K562 (cell line): ENCODE results near the gene UBAP1L. TPM values are rescaled to one million over a fixed set of nuclear protein-coding genes. Genes with fewer than 3 reads are reported as not detected.

ENCODE experiments used
- ATAC-seq: fragments of 200-7000 bp; cut with Tn5 transposase; 3 replicates; pipeline ENCODE4 v1.9.1; 2020; ENCODE audit warnings: moderate library complexity
- BruUV-seq: library from RNA; stranded (reverse); fragments of 400-500 nt; replicated peaks from 2 replicates; lab custom pipeline; 2021; lab: Mats Ljungman, UMichigan
- CTCF ChIA-PET: fragments of 300-600 bp; formaldehyde crosslinking; extraction: SDS; loops from one replicate; lab custom pipeline; 2021; ENCODE audit warnings: low intra/inter-chr PET ratio; lab: Yijun Ruan, JAX
- POLR2A ChIA-PET: fragments of 300-600, 350-650 bp; sonication (Branson Sonifier 250); formaldehyde crosslinking; extraction: SDS; loops from one replicate; lab custom pipeline; 2021; ENCODE audit warnings: antibody characterized with exemption, inconsistent platforms; lab: Yijun Ruan, JAX
- DNase-seq, 4 experiments: peaks; one replicate each; pipeline versions ENCODE4 v3.0.0 to v3.0.0-alpha.2; 2011 to 2018; ENCODE audit warnings: low spot score in 3 of 4, mixed read lengths in 3 of 4; ENCODE audit errors: extremely low read depth in 1 of 4
- FAIRE-seq: peaks from 2 replicates; lab custom pipeline; 2011; peaks lifted over from hg19 to GRCh38; lab: Jason Lieb, UNC
- H2AFZ ChIP-seq: 2 replicates; pipeline ENCODE4 v1.6.0; 2011; ENCODE audit warnings: low read depth, low read length, control low read depth, inconsistent platforms
- H3K27ac ChIP-seq: fragments of 200-600 bp; 3 replicates; pipeline ENCODE4 v1.8.0; 2011; ENCODE audit warnings: low read depth, mild to moderate bottlenecking, control low read depth, inconsistent platforms, low read length, moderate library complexity, mixed read lengths; ENCODE audit errors: extremely low read depth
- H3K27me3 ChIP-seq, 2 experiments: fragments of 300-600 bp in 1 of 2; 2 replicates in 1 of 2; 3 replicates in 1 of 2; pipeline versions ENCODE4 v1.6.0 to v1.8.0; 2011; ENCODE audit warnings: inconsistent platforms in 2 of 2, low read length in 2 of 2, mild to moderate bottlenecking in 1 of 2, mixed read lengths in 1 of 2, moderate library complexity in 1 of 2; ENCODE audit not compliant: control insufficient read depth in 2 of 2, insufficient read depth in 2 of 2
- H3K36me3 ChIP-seq: fragments of 300-600 bp; 3 replicates; pipeline ENCODE4 v1.8.0; 2011; ENCODE audit warnings: mild to moderate bottlenecking, low read length, inconsistent platforms; ENCODE audit not compliant: control insufficient read depth, insufficient read depth
- H3K4me1 ChIP-seq, 2 experiments: fragments of 200-600 bp in 1 of 2; replicated peaks in 1 of 2; 2 replicates in 1 of 2; 3 replicates in 1 of 2; pipeline versions ENCODE4 v1.5.1 to v1.8.0; 2011; ENCODE audit warnings: inconsistent platforms in 2 of 2, low read length in 2 of 2, mild to moderate bottlenecking in 1 of 2, mixed read lengths in 1 of 2, moderate library complexity in 1 of 2; ENCODE audit not compliant: control insufficient read depth in 2 of 2, insufficient read depth in 2 of 2
- H3K4me2 ChIP-seq: 2 replicates; pipeline ENCODE4 v1.6.1; 2011; ENCODE audit warnings: low read length, control low read depth, inconsistent platforms, mixed read lengths; ENCODE audit not compliant: insufficient read depth
- H3K4me3 ChIP-seq: fragments of 200-600 bp; sonication (generic), shearing (Covaris generic); 2 replicates; pipeline ENCODE4 v1.5.1; 2016; ENCODE audit warnings: control low read depth, inconsistent platforms
- H3K79me2 ChIP-seq: fragments of 200-600 bp; 3 replicates; pipeline ENCODE4 v1.8.0; 2011; ENCODE audit warnings: low read length, inconsistent platforms; ENCODE audit not compliant: control insufficient read depth, insufficient read depth
- H3K9ac ChIP-seq, 2 experiments: 2 replicates each; pipeline versions ENCODE4 v1.6.0 to v1.6.1; 2011; ENCODE audit warnings: low read depth in 2 of 2, low read length in 2 of 2, control low read depth in 1 of 2, inconsistent platforms in 1 of 2, mild to moderate bottlenecking in 1 of 2, mixed read lengths in 1 of 2; ENCODE audit not compliant: insufficient read depth in 1 of 2
- H3K9me1 ChIP-seq: one replicate; pipeline ENCODE4 v1.6.0; 2011; ENCODE audit warnings: inconsistent platforms, mild to moderate bottlenecking, low read length, moderate library complexity; ENCODE audit not compliant: control insufficient read depth, insufficient read depth
- H3K9me3 ChIP-seq: replicated peaks from 2 replicates; pipeline ENCODE4 v1.5.1; 2011; ENCODE audit warnings: low read depth, low read length, inconsistent platforms; ENCODE audit not compliant: control insufficient read depth, insufficient read depth
- H4K20me1 ChIP-seq: replicated peaks from 2 replicates; pipeline ENCODE4 v1.6.1; 2011; ENCODE audit warnings: low read length, inconsistent platforms, mixed read lengths; ENCODE audit not compliant: control insufficient read depth, insufficient read depth
- ZNF609 ChIP-seq: sonication (generic); formaldehyde crosslinking; IDR thresholded peaks from 2 replicates; pipeline ENCODE4 v1.8.1; 2023; ENCODE audit warnings: missing genetic modification reagents, mild to moderate bottlenecking, borderline replicate concordance
- WGBS: fragments of 100-300 bp; shearing (Covaris generic); methylation state at CpG from one replicate; pipeline ENCODE4 v1.1.6; 2016; ENCODE audit warnings: low coverage, mixed read lengths; ENCODE audit not compliant: insufficient coverage; ENCODE audit errors: missing lambda C conversion rate; 5-methylcytosine and 5-hydroxymethylcytosine counted together
- in situ Hi-C: fragments of 300-500 bp; cut with MboI; formaldehyde crosslinking; loops from 4 replicates; pipeline ENCODE4 v1.15.0; 2018; ENCODE audit warnings: inconsistent platforms, mixed read lengths
- intact Hi-C: fragments of 100-400 bp; cut with micrococcal nuclease; formaldehyde crosslinking; loops from 2 replicates; pipeline ENCODE4 v1.14.2; 2022
- polyA plus RNA-seq, 8 experiments: library from polyadenylated mRNA; depleted of rRNA in 4 of 8; stranded (reverse) in 5 of 8; unstranded in 3 of 8; fragments of >200 nt; fragmentation: Nextera tagmentation in 2 of 8; fragmentation: Illumina TruSeq in 1 of 8; extraction: Ambion mirVana in 2 of 8; extraction: Trizol in 1 of 8; gene quantifications; 2 replicates each; pipeline versions ENCODE4 v1.2.1 to v1.2.3, GENCODE V29; 2011 to 2014; ENCODE audit warnings: inconsistent platforms in 1 of 8, missing spikeins in 1 of 8
- total RNA-seq, 7 experiments: library from RNA; depleted of rRNA in 6 of 7; stranded (reverse); fragments of >200 nt in 6 of 7; fragmentation: Illumina TruSeq in 2 of 7; extraction: Trizol in 2 of 7; gene quantifications; 2 replicates each; pipeline versions ENCODE4 v1.2.1 to v1.2.3, GENCODE V29; 2011 to 2021; ENCODE audit warnings: low replicate concordance in 1 of 7

The UBAP1L gene
- total and polyA plus RNA-seq, 9 of the 15 experiments (the other 6 are each of a cell fraction or from before 2014, with no cell fraction given), result 0.16 to 0.71 (median 0.41) TPM; not detected in 2

GRCh38 chr15:65068403-65068788, 46.6 kb downstream of the UBAP1L start:
- H3K27me3 ChIP-seq, result peaks cover 19 to 50% of the 10 kb centered on the region in 2 experiments
- BruUV-seq, result no TSS peak
- H3K9me1 ChIP-seq, result no peaks in the 10 kb centered on the region
- TF ChIP-seq ZNF609, result no peak
- no peak overlapping the region for H2AFZ ChIP-seq
- POLR2A ChIA-PET, result interaction anchor here (1.0 to 1.8 kb wide), 3 partner anchors 12 to 16 kb away, joined by 3 to 7 read pairs (median 4); no protein-coding TSS in a partner anchor
- DNase-seq, result no peak
- no peak overlapping the region for H3K27ac ChIP-seq
- H3K4me2 ChIP-seq, result no peak overlapping the region
- in situ Hi-C loops (no loop called here), intact Hi-C loops (no loop called here)
- H3K4me3 ChIP-seq, result no peak overlapping the region
- WGBS, result 37% methylated on average over 3 of the region's 3 CpGs
- no peaks in the 10 kb centered on the region for H3K9me3 ChIP-seq
- H4K20me1 ChIP-seq, result 0 out of 2 replicates have a peak, but pooled peaks cover 3% of the 10 kb centered on the region
- FAIRE-seq, result no peak
- no peak for ATAC-seq
- H3K4me1 ChIP-seq, result peaks cover 0 to 10% of the 10 kb centered on the region in 2 experiments; a peak in 1 of 5 replicates
- no peaks in the 10 kb centered on the region for H3K36me3 ChIP-seq
- H3K79me2 ChIP-seq, result no peaks in the 10 kb centered on the region
- H3K9ac ChIP-seq, result no peak overlapping the region
- CTCF ChIA-PET, result no interaction called here
